OCI-M2 (cell line): ENCODE data around the gene RBSN.

ENCODE experiments used
- DNase-seq: peaks from one replicate; lab custom pipeline; 2025; ENCODE audit not compliant: unreplicated experiment; lab: John Stamatoyannopoulos, UW

Gene RBSN

GRCh38 chr3:15102256-15102655 is 3.3 kb upstream of the RBSN start:
- DNase-seq: no peak

GRCh38 chr3:15099364-15100098 is 583 bp upstream of the RBSN start:
- DNase-seq: no peak

GRCh38 chr3:15097891-15098290 is 1.1 kb downstream of the RBSN start:
- no peak for DNase-seq

GRCh38 chr3:15096046-15096445 is 2.9 kb downstream of the RBSN start:
- DNase-seq: no peak

GRCh38 chr3:15094187-15094875 is 4.6 kb downstream of the RBSN start:
- no peak for DNase-seq

- no peak for DNase-seq
These were observed 6.3 kb downstream of the RBSN start for GRCh38 chr3:15092686-15093085.

- no peak for DNase-seq
These were observed 7.4 kb downstream of the RBSN start for GRCh38 chr3:15091575-15091974.

GRCh38 chr3:15089201-15089600 is 9.7 kb downstream of the RBSN start:
- DNase-seq: no peak

- no peak for DNase-seq
These were observed 12.2 kb downstream of the RBSN start for GRCh38 chr3:15086699-15087098.

- no peak for DNase-seq
These were observed 12.7 kb downstream of the RBSN start for GRCh38 chr3:15086263-15086662.

GRCh38 chr3:15083252-15083651 is 15.7 kb downstream of the RBSN start:
- DNase-seq: no peak

- DNase-seq: no peak
These were observed 16.8 kb downstream of the RBSN start for GRCh38 chr3:15081960-15082664.

- DNase-seq: no peak
These were observed 19.9 kb downstream of the RBSN start for GRCh38 chr3:15079091-15079490.

- no peak for DNase-seq
These were observed 24.4 kb downstream of the RBSN start for GRCh38 chr3:15074500-15074899.

GRCh38 chr3:15071699-15072098 is 27.2 kb downstream of the RBSN start:
- DNase-seq: no peak

GRCh38 chr3:15069441-15069840 is 29.5 kb downstream of the RBSN start:
- DNase-seq: no peak

- DNase-seq: no peak
These were observed 32.5 kb downstream of the RBSN start for GRCh38 chr3:15066467-15066866.

- DNase-seq: no peak
These were observed 33.4 kb downstream of the RBSN start for GRCh38 chr3:15065550-15066007.

- no peak for DNase-seq
These were observed 34.0 kb downstream of the RBSN start, which contains the start of gene MRPS25 for GRCh38 chr3:15064835-15065549. Gene MRPS25, minus strand, starts transcription at chr3:15065315. Its CDS starts 121 bp downstream, at chr3:15065194.

GRCh38 chr3:15064299-15064834 is 34.6 kb downstream of the RBSN start:
- no peak for DNase-seq
